ENCODE data around the gene RNF220. TPM values are rescaled to one million over a fixed set of nuclear protein-coding genes. Genes with fewer than 3 reads are reported as not detected.

RNF220 gene
- total and polyA plus RNA-seq, 2 of the 13 experiments (the other 11 are each of a cell fraction or from before 2014, with no cell fraction given), result 48.2 to 72.1 TPM

GRCh38 chr1:44416408-44416807, 11.4 kb downstream of the RNF220 start:
- POLR2A ChIA-PET, result no interaction called here
- no peak overlapping the region for H3K27ac ChIP-seq (ENCODE audit: extremely low read length, insufficient read depth, low read length)
- no peak overlapping the region for H3K4me3 ChIP-seq (replicated peaks in 1 of 3; ENCODE audit: insufficient read depth in 1 of 3, low read depth in 2 of 3, low read length in 3 of 3)
- H3K9ac ChIP-seq (ENCODE audit: insufficient read depth, low read depth, low read length), result no peak overlapping the region
- 88% methylated on average over 2 of the region's 7 CpGs for WGBS (ENCODE audit: low lambda C conversion rate)
- no TSS peak for BruUV-seq (replicated peaks)
- CTCF ChIA-PET (ENCODE audit: low intra/inter-chr PET ratio, low total read pairs), result no interaction called here
- FAIRE-seq (no peak), ATAC-seq (no peak), DNase-seq (ENCODE audit: low spot score) (no peak)
- H3K4me2 ChIP-seq (ENCODE audit: low read depth, low read length), result no peak overlapping the region
- peaks cover 13% of the 10 kb centered on the region for H3K4me1 ChIP-seq (ENCODE audit: insufficient read depth, low read length)
- no peaks in the 10 kb centered on the region for H3K79me2 ChIP-seq (ENCODE audit: insufficient read depth, low read length)
- H3K27me3 ChIP-seq (ENCODE audit: control insufficient read depth in 1 of 2, insufficient read depth in 2 of 2, low read length in 2 of 2), result peaks cover 0 to 12% of the 10 kb centered on the region in 2 experiments; a peak in 2 of 5 replicates
- H3K36me3 ChIP-seq (replicated peaks in 1 of 2; ENCODE audit: control insufficient read depth in 1 of 2, insufficient read depth in 2 of 2, low read length in 2 of 2), result peaks cover 5 to 20% of the 10 kb centered on the region in 2 experiments; a peak in 4 of 5 replicates
- intact Hi-C loops (cut with micrococcal nuclease; ENCODE audit: unreplicated experiment) (no loop called here), in situ Hi-C loops (cut with HindIII; ENCODE audit: extremely low pct_ligation_motif_present, low pct_unique_long_range_greater_than_20kb) (no loop called here)
- H4K20me1 ChIP-seq (ENCODE audit: insufficient read depth, low read length), result peaks cover 5% of the 10 kb centered on the region; the same call in 1 of the 2 replicates
- H2AFZ ChIP-seq (ENCODE audit: low read length), result no peak overlapping the region
- no peaks in the 10 kb centered on the region for H3K9me3 ChIP-seq (ENCODE audit: low read length)
- TF ChIP-seq ZNF672 (CRISPR knock-in tag; IDR thresholded peaks at IDR 0.05) (no peak), GATA4 (IDR thresholded peaks at IDR 0.05; ENCODE audit: borderline replicate concordance, low read depth) (no peak), PLSCR1 (CRISPR knock-in tag; IDR thresholded peaks at IDR 0.05; ENCODE audit: borderline replicate concordance) (no peak), ZNF280D (CRISPR knock-in tag; IDR thresholded peaks at IDR 0.05) (no peak), HOXD1 (CRISPR knock-in tag; IDR thresholded peaks at IDR 0.05) (no peak), FOXO4 (CRISPR knock-in tag; conservative IDR thresholded peaks at IDR 0.05) (no peak), ZNF281 (CRISPR knock-in tag; IDR thresholded peaks at IDR 0.05; ENCODE audit: borderline replicate concordance) (no peak), ZBTB43 (CRISPR knock-in tag; conservative IDR thresholded peaks at IDR 0.05) (no peak), ASH2L (IDR thresholded peaks at IDR 0.05; ENCODE audit: insufficient read length, low read depth, low read length) (no peak), KDM5A (IDR thresholded peaks at IDR 0.05; ENCODE audit: borderline replicate concordance, low read length) (no peak), ZKSCAN5 (CRISPR knock-in tag; IDR thresholded peaks at IDR 0.05) (no peak), KDM1A (CRISPR knock-in tag; IDR thresholded peaks at IDR 0.05) (no peak)
